HG03520 (cell line): ENCODE data around the gene TMEM175.

Source experiments
- ATAC-seq: cut with Tn5 transposase; IDR thresholded peaks from one replicate; pipeline ENCODE4 v1.9.1; 2021; ENCODE audit warnings: mild to moderate bottlenecking, moderate library complexity; ENCODE audit not compliant: unreplicated experiment

The TMEM175 gene, protein sequence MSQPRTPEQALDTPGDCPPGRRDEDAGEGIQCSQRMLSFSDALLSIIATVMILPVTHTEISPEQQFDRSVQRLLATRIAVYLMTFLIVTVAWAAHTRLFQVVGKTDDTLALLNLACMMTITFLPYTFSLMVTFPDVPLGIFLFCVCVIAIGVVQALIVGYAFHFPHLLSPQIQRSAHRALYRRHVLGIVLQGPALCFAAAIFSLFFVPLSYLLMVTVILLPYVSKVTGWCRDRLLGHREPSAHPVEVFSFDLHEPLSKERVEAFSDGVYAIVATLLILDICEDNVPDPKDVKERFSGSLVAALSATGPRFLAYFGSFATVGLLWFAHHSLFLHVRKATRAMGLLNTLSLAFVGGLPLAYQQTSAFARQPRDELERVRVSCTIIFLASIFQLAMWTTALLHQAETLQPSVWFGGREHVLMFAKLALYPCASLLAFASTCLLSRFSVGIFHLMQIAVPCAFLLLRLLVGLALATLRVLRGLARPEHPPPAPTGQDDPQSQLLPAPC

DNA sequence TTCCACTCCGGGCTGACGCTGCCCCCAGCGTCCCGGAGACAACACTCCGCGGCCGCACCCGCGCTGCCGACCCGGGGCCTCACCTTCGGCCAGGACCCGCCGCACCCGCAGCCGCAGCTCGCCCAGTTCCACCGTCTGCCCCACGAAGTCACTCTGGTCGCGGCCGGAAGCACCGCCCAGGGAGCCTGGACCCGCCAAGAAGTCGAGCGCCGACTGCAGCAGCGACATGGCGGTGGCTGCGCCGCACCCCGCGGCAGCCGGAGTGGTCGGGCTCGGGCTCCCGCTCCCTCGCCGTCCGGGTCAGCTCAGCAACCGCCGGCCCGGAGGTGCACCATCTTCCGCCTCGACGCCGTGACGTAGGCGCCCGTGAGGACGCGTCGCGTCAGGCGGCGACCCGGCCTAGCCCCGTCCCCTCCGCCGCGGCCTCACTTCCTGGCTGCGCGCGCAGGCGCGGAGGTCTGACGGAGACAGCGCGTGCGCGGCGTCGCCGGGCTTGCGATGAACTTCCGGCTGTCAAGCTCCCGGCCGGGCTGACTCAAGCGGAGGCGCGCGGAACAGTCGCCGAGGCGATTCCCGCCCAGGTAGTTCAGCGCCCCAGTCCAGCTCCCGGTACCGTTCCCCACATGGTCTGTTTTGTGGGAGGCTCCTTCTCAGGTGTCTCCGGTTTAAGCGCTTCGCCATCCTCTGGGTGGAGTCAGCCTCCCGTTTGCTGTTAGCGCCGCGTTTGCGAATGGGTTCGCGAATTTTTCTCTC is at the start of gene TMEM175, which contains the start of gene GAK:
TSS of gene TMEM175 (plus strand) at position 501 of the 753 bp plus-strand sequence. CDS start 15,280 bp downstream, outside the sequence.
TSS of gene GAK (minus strand) at position 357 of the 753 bp plus-strand sequence. CDS start at position 228, 129 bp downstream.
- ATAC-seq = peak; percentile 86

DNA sequence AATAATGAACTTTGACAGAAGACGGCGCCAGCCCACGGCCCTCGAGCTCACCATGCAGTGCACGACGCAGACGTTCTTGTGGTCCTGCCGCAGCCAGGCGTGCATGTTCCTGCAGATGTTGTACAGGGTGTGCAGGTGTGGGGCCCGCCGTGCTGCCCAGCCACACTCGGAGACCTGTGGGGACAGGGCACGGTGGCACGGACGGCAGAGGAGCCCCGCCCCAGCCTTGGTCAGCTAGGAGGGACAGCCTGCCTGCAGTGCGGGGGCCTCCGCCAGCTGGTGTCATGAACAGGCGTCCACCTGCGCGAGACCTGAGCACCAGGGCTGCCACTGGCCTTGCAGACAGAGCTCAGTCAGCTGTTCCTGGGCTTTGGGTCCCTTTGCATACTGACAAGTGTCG is 49.6 kb upstream of the TMEM175 start:
- no peak for ATAC-seq

DNA sequence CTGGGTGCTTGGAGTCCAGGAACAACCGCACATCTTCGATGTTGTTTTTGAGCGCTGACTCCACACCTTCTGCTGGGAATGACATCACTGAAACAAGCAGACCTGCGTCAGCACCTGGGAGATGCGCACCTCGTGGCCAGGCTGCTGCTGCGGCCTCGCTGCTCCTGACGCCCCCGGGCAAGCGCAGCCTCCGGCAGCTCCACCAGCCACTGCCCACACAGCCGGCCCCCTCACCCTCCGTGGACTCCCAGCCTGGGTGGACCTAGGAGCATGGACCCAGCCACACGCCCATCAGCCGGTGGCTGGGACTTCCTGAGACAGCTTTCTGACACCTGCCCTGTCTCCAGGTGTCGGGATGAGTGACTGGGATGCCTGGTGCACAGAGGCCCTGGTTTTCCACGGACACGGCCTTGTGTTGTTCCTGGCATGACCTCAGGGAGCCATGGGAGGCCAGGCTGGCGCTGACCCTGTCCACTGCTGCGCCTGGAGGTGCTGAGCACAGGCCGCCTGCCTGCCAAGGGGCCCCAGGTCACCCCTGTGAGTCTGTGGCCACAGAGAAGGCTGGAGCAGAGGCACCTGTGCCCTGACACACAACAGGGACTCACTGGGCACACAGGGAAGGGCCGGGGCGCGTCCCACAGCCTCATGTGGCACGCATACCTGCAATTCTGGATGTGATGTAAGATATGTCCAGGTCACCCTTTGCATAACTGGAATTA is 48.7 kb upstream of the TMEM175 start:
- ATAC-seq = no peak

DNA sequence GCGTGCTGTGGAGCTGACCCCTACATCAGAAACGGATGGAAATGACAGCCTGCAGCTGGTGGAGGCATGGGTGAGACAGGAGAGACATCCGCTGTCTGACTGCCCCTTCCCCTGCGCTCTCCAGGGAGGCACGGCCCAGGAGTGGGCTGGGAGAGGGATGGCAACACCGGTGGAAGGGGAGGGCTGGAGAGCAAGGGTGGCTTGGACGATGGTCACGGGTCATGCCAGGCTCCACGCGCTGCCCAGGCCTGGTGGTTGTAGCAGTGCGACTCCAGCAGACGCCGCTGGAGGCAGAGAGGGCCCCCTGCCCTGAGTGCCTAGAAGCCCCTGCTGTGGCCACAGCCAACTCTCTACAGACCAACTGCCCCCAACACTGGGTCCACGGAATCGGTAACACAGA is 48.0 kb upstream of the TMEM175 start:
- no peak for ATAC-seq

DNA sequence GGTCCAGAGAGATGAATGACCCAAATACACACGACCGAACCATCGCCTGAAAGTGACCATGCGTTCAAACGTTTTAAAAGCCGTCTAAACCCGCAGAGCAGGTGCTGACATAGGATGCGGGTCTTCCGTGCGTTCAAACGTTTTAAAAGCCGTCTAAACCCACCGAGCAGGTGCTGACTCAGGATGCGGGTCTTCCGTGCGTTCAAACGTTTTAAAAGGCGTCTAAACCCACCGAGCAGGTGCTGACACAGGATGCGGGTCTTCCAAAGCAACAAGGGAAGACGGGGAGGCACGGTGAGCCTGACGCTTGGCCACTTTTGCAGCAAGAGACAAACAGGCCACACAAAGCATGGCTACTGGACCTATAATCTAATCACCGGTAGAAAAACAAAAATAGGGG is 47.4 kb upstream of the TMEM175 start:
- ATAC-seq = no peak

DNA sequence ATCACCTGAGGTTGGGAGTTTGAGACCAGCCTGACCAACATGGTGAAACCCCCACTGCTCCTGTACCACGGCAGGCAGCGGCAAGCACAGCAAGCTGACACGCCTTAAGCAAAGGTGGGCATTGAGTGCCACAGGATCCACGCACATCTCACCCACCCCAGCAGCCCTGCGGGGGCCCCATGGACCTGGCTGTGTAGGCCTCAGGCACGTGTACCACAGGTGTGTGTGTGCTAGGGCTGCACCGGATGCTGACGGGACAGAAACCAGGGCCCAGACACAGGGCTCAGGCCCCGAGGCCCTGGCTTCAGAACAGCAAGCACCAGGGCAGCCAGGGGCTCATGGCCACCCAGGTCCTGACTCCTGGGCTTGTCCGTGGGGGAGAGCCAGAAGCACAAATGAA is 46.9 kb upstream of the TMEM175 start:
- ATAC-seq = no peak

DNA sequence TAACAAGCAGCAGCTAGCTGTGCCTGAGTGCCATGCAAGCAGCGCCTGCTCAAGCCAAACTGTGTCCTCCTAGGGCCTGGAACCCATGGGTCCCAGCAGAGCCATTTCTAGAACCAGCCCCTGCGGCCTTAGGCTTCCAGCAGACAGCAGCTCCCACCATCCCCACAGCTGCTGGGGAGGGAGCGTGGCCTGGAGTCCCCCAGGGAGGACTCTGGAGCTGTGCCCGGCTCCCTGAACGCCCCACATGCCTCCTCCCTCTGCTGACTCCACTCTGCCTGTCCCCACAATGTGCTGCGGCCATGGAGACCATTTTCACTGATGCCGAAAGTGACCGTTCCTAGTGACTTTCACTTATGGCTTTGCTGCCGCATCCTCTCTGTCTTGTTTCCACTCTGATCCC is 46.0 kb upstream of the TMEM175 start:
- no peak for ATAC-seq

DNA sequence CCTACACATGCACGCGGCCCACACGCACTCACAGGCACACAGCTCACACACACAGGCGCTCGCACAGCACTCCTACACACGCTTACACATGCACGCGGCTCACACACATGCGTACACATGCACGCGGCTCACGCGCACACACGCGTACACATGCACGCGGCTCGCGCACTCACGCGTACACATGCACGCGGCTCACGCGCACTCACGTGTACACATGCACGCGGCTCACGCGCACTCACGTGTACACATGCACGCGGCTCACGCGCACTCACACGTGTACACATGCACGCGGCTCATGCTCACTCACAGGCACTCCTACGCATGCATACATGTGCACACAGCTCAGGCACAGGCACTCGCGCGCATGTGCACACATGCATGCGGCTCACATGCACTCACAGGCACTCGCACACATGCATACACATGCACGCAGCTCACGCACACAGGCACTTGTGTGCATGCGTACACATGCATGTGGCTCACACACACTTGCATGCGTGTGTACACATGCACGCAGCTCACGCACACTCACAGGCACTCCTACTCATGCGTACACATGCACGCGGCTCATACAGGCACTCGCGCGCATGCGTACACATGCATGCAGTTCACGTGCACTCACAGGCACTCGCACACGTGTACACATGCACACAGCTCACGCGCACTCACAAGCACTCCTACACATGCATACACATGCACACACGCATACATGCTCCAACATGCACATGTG is 45.1 kb upstream of the TMEM175 start:
- ATAC-seq = no peak

DNA sequence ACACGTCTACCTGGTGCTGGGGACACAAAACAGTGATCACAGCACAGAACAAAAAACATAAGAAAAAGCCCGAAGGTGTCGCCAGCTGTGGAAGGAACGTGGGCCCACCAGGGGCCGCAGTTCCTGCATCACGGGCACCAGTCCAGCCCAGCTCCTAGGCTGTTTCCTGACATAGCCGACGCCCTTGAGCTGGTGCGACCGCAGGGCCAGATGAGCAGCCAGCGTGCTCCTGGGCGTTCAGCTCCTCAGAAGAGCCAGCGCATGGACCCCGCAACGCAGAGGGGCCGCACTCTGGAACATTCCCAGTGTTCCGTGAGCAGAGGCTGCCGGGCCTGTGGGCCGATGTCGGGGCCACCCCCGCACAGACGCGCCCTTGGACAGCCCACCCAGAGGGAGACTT is 44.2 kb upstream of the TMEM175 start:
- ATAC-seq = no peak

DNA sequence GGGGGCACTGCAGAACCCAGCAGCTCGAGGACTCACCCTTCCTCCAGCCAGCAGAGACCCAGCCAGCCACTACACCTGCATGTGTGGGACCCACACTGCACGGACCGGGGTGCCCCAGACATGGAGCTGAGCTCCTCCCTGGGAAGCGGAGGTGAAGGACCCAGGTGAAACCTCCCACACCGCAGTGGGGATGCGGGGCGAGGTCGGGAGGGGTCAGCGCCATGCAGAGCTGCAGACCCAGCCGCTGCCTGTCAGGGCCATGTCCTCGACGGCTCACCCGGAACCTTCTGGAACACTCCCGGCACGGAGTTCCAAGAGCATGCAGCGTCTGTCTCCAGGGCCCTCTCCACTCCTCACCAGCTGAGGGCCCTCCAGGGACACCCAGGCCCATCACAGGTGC is 42.7 kb upstream of the TMEM175 start:
- no peak for ATAC-seq

DNA sequence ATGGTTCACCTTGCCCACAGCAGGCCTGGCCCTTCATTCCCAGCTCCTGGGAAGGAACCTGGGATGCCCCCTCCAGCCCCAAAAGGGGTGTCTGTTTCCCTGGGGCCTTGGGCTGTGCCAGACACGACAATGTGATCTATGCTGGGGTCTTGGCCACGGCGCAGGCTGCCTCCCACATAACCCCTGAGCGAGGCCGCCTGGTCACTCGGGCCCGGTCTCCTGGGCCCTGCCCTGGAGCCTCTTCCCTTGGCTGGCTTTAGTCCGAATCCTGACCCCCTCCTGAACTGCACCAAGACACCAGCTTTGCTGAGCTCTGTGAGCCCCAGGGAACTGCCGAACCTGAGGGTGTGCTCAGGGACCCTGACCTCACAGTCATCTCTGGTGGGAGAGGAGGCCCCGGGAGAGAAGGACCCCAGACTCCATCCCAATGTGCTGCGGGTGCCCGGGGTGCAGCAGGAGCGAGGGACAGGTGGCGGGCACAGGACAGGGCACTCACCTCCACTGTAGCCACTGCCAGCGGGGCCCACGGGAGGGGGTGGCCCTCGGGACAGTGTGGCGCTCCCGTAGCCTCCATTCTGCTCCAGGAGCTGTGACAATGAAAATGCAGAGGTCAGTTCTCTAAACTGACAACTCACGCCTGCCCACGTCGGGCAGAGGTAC is 42.1 kb upstream of the TMEM175 start:
- no peak for ATAC-seq

DNA sequence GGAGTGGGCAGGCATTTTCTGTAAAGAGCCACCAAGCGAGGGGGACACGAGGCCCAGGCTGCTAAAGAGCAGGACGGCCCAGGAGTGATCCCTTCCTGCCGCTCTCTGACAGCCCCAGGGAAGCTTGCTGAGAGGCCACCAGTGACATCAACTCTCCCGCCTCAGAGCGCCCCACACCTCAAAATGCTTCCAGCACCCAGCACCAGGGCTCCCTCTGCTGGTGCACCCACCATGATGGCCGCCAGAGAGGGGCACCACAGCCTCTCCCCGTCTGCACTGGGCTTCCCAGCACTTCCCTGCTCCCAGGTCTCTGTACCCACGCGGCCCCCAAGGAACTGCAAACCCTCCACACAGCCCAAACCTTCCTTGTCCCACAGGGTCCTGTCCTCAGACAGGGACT is 40.5 kb upstream of the TMEM175 start:
- no peak for ATAC-seq

DNA sequence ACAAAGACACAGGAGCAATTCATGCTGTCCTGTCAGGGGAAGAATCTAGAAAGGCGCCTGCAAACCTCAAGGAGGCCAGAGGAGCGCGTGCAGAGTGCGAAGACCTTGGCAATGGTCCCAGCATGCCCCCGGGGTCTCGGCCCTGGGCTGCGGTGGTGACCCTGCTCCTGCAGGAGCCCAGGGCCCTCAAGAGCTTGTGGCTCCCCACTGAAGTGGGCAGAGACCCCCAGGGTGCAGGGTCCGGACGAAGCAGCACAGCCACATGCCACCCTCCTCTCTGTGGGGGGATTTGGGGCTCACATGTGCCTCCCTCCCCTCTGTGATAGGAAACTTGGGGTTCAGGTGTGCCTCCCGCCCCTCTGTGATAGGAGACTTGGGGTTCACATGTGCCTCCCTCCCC is 39.5 kb upstream of the TMEM175 start:
- ATAC-seq = no peak

DNA sequence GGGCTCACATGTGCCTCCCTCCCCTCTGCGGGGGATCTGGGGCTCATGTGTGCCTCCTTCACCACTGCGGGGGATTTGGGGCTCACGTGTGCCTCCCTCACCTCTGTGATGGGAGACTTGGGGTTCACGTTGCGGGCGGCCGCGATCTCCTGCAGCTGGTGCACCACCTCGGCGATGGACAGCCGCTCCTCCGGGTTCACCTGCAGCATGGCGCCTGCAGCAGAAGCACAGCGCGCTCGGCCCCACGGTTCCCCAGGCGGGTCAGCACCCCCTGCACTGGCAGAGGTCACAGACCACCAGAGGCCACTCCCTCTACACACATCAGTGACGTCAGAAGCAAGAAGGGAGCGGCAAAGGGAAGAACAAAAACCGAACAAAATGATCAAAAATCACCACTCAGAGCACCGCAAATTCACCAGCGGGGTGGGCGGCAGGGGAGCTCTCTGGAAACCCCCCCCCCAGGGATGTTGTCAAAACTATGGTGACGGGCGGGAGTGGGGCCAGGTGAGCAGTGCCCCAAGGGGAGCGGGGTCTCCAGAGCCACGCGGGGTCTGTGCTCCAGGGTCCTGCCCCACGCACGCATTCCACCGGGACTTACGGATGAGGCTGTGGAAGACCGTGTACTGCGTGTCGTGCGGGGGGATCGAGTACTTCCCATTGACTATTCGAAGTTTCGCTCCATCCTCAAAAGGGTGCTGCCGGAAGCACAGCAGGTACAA is 38.8 kb upstream of the TMEM175 start:
- no peak for ATAC-seq

DNA sequence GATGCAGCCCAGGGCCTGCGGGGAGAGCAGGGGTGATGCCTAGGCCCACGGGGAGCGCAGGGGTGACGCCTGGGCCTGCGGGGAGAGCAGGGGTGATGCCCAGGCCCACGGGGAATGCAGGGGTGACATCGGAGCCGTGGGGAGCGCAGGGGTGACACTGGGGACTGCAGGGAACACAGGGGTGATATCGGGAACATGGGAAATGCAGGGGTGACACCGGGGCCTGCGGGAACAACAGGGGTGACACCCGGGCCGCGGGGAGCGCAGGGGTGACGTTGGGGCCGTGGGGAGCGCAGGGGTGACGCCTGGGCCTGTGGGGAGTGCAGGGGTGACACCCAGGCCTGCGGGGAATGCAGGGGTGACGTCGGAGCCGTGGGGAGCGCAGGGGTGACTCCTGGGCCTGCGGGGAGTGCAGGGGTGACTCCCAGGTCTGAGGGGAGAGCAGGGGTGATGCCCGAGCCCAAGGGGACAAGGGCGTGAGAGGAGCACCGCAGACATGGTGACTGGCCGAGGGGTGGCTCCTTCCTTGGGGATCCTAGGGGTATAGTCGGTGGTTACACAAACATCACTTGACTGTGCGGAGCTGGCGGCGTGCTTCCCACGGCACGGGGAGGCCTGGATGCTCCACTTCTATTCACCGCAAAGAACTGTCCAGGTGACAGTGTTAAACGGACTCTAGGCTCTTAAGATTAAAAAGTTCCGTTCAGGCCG is 38.1 kb upstream of the TMEM175 start:
- no peak for ATAC-seq

DNA sequence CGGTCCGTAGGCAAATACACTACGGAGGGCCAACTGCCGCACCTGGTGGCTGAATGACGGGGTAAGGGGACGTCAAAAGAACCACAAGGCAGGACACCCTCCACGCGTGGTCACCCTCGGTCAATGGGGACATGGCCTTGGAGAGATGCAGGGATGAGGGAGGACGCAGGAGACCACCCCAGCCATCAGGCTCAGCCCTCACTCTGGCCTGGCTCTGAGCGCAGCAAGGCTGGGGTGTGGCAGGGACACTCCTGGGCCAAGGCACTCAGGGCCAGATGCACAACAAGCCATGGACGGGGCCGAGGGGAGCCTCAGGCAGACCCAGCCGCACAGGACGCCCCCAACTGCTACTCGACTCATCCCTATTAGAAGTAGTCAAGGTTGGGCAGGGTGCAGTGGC is 36.7 kb upstream of the TMEM175 start:
- ATAC-seq = no peak

DNA sequence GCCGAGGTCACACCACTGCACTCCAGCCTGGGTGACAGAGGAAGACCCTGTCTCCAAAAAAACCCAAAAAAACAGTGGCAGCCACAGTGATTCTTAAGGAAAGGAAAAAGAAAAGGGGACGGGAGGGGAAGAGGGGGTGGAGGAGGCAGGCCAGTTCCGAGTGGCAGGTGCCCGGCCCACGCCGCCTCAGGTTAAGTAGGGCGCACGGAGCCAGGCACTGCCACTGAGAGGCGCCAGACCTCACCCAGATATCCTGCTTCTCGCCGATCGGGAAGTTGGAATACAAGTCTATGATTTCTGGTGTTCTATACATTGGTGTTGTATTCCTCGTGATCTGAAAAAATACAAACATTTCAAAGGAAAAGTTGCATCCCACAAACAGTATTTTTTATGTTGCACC is 36.0 kb upstream of the TMEM175 start:
- ATAC-seq = no peak

DNA sequence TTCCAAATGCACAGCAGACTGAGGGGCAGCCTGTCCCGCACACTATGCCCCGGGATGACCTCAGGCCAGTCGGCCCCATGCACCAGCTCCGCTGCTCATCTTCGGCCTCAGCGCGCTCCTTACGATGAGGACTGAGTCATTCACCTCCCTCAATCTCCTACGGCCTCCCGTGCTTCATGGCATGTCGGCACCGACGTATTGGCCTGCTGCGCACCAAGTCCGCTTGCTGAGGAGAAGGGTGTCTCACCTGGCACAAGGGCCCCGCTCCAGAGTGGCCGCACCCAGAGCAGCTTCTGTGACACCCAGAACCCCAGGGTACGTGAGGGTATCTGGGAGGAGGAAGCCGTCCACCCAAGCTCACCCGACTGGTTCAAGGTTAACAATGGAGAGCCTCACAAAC is 35.6 kb upstream of the TMEM175 start:
- ATAC-seq = no peak

DNA sequence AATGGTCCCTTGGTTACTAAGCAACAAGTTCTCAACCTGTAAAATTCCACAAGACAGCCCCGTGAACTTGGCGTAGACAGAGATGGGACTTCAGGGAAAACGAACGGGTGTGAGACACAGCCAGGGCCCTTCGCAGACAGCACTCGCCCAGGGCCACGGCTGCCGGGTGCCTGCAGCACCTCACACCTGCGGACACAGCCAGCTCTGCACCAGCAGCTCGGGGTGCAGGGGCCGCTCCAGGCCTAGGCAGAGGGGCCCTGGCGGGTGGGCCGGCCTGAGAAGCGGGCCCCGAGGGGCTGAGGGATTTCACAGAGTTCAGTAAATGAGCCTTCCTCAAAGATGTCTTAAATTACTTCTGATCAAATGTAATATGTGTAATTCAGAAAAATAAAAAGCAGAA is 34.1 kb upstream of the TMEM175 start:
- no peak for ATAC-seq
